DOHH2 (cell line): Measurements from ENCODE around the gene OPA3.

Experiments used
- CTCF ChIP-seq: fragments of 200-600 bp; sonication (generic); IDR thresholded peaks from one replicate; pipeline ENCODE4 v1.5.1; 2014; ENCODE audit warnings: antibody characterized with exemption, mild to moderate bottlenecking, low read depth, low read length; ENCODE audit not compliant: poor library complexity, severe bottlenecking
- EZH2phosphoT487 ChIP-seq: fragments of 200-600 bp; sonication (generic); IDR thresholded peaks from 2 replicates; pipeline ENCODE4 v1.6.1; 2017; ENCODE audit warnings: borderline replicate concordance, mild to moderate bottlenecking, antibody characterized with exemption, low read length, moderate library complexity, mixed read lengths

- TF ChIP-seq CTCF (no peak), EZH2phosphoT487 (no peak)
Measured at GRCh38 chr19:45502111-45502510, 82.5 kb downstream of the OPA3 start.
